Cortex of kidney (tissue), 1 donor: ENCODE measurements around the gene SH3RF3.
"Not testable (repeated sequence)": the region's sequence is repeated elsewhere in the genome, so short reads cannot be mapped to it uniquely, and the experiment has no call there.

Experiments used
- DNase-seq: peaks from one replicate; lab custom pipeline; 2025; lab: John Stamatoyannopoulos, UW

The SH3RF3 gene

DNA sequence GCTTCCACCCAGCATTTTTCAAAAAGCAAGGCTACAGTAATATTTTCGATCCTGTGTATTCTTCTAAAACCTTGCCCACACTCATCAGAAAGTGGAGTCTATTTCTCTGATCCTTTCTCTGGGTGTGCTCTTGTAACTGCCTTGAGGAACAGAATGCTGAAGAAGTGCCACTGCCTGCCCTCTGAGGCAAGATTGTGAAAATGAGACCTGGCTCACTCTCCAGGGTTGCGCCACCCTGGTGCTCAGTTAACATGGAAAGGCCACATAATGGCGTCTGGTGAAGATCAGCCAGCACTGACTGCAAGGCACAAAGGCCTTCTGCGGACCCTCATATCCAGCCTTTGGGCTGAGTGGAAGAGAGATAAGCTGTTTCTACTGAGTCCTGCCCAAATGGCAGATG is 11.2 kb upstream of the SH3RF3 start:
- no peak for DNase-seq

DNA sequence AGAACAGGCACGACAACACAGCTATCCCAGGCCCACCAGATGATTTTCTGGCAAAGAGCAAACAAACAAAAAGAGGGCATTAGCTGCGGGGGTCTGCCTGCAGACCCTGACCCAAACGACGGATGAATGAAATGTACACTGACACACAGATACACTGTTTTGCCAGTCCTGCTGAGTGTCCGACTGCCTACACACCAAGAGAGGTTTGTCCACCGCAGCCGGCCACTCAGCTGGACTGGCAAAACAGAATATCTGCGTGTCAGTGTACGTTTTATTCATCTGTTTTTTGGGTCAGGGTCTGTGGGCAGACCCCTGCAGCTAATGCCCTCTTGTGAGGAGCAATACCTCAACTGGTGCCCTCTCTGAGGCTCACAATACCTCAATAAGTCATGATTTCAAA is 10.7 kb upstream of the SH3RF3 start:
- no peak for DNase-seq

DNA sequence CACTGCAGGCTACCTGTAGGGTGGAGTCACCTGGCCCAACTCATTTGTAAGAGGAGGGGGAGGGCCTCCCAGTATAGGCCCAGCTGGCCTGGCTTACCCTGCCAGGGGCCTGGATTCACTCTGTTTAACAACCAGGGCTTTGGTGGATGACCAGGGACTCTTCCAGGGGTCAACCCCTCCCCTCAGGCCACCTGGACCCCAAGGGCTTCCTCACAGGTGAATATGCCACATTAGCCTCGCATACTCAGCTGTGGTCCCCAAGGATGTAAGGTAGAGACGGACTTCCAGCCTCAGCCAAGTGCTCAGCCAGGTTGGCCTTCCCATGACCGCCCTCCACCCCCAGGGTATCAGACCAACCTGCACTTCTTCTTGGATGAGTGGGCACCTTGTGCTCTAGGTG is 8.8 kb upstream of the SH3RF3 start:
- DNase-seq, result no peak

DNA sequence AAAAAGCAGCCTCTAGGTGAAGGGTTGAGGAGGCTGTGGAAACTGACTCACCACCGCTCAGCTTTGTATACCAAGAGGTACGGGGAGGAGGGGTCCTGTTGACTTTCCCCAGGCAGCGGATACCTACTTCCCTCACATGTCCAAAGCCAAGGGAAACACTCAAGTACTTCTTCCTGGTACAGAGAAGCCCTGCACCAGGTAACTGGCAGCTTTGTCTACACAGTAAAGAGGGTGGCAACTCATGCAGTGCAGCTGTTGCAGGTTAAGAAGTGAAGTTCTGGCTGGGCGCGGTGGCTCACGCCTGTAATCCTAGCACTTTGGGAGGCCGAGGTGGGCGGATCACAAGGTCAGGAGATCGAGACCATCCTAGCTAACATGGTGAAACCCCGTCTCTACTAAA is 8.3 kb upstream of the SH3RF3 start:
- DNase-seq, result not testable (repeated sequence)

DNA sequence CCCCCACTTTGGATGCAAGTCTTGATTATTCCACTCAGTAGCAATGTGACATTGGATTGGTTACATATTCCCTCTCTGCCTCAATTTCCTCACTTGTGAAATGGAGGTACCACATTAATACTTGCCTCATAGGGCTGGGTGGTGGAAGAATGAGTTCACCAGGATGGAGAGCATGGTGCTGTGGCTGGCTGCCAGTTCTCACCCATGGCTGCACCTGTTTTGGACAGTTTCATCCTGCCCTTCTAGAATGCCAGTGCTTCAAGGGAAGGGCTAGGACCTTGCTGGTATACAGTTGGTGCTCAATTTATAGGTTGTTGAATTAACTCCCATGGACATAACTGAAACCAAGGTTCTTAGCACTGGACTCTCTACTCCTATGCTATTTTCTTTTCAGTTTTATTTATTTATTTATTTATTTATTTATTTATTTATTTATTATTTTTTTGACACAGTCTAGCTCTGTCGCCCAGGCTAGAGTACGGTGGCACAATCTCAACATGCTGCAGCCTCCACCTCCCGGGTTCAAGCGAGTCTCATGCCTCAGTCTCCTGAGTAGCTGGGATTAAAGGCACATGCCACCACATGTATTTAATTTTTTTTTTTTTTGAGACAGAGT is 5.3 kb upstream of the SH3RF3 start:
- no peak for DNase-seq

DNA sequence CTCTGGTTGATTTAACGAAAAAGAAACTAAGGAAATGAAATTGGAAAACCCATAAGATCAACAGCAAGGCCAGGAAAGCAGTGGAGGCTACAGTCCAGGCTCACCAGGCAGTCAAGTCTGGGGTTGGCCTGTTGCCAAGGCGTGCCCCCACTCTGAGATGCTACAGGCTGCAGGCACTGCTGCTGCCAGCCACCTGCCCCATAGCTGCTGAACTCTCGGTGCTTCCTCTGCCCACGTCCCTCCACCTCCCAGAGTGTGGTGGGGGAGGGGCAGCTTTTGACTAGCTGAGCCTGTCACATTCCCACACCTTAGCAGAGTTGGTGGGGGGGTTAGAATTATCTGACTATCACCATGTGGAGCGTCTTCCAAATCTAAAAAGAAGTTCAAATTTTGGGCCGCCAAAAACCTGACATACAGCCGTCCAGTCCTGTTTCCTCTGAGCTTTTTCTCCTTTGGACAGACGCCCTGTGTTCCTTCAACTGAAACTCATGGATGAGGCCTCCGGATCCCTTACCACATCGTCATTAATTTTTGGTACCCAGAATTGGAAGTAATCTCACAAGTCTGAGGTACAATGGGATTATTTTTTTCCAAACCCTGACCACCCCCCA is 3.9 kb upstream of the SH3RF3 start:
- DNase-seq, result no peak

DNA sequence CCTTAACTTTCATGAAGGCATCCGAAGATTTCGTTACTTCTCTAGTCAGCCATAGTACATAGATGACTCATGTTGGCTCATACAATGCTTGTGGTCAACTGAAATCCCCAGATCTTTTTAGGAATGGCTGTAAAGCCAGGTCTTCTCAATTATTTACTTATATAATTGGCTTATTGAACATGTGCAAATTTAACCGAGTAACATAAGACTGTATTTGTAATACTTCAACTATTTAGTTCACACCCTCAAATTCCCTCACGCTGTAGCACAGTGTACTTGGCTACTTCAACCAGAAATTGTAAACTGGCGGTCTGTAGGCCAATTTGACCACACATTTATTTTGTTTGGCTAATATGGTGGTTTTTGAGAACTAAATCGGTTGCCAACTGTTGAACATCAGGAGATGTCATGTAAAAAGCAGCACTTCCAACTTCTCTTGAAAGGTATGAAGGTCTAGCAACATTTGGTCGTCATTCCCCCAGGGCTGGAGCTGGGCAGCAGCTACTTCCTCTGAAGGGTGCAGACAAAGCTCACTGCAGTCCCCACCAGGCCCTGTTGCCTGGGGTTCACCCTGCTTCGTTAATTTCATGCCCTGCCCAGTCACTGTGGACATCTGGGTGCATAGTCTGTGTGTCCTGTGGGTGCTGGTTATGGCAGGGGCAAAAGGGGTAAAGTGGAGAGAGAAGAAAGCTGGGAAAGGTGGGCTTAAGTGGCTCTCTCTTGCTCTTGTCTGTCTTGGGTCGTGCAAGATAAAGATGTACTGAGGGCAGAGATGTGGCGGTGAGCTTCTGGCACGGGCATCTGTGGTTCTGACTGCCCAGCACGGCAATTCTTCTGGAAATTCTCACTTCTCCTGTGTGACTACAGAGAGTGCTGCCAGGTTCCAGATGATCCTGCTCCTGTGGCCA is 3.2 kb upstream of the SH3RF3 start:
- no peak for DNase-seq

DNA sequence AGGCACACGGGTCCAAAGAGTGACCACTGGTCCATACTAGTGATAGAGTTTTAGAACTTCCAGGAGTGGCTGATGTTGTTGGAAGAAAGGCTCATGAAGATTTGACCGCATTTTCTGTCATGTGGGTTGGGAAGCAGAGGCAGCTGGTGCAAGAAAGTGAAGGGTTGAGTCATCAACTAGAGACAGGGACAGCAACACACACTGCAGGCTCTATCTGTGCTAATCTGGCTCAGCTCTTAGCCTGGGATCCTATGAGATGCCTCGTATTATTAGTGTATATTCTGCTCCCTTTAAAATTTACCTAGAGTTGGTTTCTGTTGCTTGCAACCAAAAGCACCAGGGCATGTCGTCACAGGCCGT is 2.5 kb upstream of the SH3RF3 start:
- no peak for DNase-seq

DNA sequence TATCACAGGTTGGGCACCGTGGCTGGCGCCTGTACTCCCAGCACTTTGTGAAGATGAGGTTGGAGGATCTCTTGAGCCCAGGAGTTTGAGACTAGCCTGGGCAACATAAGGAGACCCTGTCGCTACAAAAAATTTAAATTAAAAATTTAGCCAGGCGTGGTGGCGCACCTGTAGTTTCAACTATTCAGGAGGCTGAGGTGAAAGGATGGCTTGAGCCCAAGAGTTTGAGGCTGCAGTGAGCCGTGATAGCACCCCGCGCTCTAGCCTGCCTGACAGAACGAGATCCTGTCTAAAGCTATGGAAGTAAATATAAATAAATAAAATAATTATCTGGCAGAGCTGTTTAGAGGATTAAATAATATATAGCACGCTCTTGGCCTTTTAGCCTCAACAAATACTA is 1.4 kb upstream of the SH3RF3 start:
- DNase-seq, result no peak

DNA sequence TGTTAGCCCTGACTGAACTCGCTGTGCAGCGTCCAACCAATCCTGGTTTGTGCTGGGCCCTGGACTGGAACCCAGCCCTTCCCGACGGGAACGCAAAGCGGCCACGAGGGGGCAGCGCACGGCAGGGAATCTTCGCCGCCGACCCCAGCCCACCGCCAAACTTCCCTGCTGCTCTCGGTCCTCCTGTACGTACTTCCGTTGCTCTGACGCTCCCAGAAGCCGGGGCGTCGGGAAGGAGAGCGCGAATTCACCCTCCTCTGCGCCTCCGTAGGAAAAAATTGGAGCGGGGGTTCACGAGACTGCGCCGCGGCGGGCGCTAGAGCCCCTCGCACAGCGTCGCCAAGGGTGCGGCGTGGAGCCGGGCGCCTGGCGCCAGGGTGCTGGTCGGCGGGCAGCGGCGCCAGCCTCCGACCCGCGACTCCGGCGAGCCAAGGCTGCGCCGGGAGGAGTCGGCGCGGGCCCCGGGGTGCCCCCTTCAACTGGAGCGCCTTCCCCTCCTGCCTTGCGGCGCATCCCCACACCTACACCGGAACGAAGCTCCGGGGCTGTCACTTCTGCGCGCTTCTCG is 873 bp upstream of the SH3RF3 start:
- no peak for DNase-seq

DNA sequence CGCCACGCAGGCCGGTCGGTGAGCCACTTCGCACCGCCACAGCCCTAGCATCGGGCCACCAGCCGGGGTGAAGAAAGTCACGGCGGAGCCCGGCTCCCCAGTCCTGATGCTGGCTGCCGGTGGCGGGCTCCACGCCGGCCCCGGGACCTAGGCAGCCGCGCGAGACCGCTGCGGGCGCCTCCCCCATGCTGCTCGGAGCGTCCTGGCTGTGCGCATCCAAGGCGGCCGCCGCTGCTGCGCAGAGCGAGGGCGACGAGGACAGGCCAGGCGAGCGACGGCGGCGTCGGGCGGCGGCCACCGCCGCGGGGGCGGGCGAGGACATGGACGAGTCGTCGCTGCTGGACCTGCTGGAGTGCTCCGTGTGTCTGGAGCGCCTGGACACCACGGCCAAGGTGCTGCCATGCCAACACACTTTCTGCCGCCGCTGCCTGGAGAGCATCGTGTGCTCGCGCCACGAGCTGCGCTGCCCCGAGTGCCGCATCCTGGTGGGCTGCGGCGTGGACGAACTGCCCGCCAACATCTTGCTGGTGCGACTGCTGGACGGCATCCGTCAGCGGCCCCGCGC is 433 bp downstream of the SH3RF3 start:
- DNase-seq, result no peak

DNA sequence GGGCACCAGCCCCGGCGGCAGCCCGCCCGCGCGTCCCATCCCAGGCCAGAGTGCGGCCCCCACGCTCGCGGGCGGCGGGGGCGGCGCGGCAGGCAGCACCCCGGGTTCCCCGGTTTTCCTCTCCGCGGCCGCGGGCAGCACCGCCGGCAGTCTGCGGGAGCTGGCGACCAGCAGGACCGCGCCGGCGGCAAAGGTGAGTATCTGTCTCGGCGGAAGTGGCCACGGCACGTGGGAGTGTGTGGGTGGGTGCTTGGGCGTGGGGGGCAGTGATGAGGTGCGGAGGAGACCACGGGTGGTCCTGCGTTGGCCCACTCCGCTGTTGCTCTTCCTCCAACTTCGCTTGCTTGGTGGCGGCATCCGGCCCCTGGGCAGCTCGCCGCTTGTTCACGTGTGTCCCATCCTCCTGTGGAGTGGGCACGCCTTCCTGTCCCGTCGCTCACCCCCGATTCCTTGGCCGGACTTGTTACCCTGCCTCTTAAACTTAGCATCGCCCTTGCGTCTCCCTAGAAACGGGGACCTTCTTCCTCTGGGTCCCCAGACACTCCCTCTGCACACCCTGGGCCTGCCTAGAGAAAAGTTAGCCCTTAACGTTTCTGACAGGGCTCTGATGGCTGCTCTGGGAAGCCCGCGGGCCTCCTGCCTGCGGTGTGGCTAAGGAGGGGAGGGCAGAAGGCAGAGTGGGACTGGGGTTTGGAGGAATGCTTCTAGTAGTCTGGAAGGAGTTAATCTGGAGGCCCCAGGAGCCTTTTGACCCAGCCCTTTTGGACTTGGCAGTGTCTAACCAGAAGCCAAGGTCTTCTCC is 1.1 kb downstream of the SH3RF3 start:
- no peak for DNase-seq

DNA sequence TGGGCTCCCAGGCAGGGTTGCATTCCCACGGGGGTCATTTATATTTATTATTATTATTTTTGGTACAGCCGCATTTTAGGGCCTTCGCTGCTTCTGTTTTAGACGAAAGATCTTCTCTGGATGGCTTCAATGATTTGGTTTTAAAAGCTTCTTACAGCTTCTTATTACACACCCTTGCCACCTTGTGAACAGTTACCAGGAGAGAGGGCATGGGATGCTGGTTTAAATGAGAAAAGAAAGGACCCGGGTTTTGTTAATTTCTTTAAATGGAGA is 1.7 kb downstream of the SH3RF3 start:
- no peak for DNase-seq

DNA sequence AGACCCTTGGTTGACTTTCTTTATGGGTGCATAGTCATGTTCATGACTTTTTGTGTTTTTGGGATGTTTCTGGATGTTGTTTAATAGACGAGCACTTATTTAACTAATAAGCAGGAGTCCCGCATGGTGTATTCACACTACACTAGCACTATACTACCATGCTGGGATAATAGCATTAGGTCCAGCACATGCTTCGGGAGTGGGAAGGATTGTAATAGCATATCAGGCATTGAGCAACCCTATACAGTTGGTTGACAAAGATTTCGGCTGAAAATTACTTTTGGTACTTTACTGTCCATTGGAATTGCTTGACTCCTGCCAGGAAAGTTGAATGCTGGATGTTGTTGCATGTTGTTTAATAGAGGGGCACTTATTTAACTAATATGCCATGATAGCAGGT is 2.8 kb downstream of the SH3RF3 start:
- no peak for DNase-seq

DNA sequence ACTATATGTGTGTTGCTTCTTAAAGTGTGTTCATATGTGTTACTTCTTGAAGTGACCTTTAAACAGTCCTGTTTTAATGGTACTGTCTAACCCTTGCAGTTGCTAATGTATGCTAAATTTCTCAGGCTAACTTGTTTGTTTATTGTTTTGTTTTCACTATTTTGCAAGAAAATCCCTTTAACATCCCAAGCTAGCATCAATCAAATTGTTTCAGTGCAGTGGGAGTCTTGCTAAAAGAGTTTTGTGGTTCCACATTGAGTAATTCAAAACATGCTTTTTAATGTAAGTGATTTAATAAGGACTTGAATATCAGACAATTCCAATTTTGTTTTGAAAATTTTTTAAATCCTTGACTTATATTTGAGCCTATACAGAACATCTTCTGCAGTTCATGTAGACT is 3.6 kb downstream of the SH3RF3 start:
- DNase-seq, result no peak

DNA sequence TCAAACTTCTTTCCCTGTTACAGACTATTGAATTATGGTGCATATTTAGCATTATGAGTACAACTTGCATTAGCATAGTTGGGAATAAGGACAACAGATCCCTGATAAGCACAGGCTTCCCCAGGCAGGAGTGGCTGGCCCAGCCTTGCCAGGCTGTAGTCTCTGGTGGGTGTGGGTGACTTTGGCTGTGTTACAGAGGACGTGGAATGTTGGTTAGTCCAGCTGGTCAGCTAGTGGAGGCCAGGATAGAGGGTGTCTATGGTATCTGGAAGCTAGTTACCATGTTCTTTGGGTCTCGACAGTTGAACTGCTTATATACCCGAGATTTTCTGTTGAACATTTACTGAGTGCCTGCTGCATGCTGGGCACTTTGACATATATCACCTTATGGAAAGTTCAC is 4.7 kb downstream of the SH3RF3 start:
- DNase-seq, result no peak

DNA sequence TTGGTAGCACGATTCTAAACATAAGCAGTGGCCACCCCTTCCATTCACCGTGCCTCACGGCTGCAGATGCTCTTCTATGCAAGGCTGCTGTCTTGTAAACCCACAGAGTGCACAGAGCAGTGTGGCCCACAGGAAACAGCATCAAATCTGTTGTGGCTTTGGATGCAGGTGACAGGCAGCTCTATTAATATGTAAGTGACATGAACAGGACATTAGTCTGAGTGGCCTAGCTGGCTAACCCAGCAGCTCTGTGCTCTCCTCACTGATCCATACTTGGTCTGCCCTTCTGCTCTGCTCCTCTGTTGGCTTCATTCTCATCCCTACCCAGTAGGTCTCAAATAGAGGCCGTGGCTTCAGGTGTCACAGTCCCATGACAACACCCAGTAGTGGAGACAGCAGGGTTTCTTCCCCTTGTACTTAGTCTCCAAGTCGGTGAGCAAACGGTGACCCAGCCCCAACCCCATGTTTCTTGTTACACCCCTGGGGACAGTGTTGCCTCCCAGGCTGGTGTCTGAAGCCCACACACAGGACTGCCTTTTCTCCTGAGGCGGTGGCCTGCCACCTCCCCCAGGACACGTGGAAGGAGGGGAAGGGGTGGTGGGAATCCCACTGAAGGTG is 5.8 kb downstream of the SH3RF3 start:
- DNase-seq, result no peak

DNA sequence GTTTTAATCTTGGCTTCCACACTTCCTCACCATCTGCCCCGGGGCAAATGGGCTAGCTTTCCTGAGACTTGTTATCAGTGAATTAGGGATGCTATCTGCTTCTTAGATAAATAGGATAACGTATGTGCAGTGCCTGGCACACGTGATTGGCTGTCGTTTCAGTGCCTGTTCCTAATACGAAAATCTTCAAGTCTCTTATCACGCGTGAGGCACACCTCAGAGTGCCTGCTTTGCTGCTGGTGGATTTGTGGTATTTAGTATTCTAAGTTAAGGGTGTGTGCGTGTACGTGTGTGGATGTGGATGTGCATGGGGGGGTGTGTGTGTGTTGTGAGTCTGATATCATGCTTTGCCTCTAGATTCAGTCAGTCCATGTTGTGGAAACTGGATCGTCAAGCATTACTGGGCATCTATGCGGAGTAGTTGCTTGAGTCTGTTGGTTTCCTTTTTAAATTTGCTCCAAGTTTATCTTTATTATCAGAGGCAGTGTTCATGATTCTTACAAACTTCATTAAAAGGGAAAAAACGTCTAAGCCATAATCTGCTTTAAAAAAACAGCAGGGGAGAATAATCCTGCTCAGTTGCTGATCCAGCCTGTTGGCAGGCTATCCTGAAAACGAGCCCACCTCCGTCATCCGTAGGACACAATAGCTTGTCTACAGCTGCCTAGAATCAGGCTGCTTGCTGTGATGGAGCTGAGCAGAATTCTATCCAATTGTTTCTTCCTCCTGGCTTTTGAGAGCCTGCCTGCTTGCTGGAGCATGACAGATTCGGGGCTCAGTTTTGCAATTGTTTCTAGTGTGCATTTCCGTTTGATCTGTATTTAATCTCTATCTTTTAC is 6.6 kb downstream of the SH3RF3 start:
- no peak for DNase-seq

DNA sequence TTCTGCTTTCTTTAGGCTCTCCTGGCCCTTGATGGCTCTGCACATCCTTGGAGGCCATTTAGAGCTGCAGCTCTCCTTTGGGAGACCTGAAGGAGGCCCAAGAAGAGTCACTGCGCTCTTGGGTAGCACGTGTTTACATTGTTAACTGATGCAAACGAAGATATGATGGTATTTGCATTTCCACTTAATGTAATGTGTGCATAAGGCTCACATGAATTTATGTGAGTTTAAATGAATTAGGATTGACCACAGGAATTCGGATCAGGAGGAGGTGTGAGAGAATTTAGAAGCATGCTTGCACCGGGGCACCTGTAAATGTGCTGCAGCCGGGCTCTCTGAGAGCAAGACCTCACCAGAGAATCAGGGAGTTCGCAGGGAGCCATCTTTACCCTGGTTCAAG is 7.5 kb downstream of the SH3RF3 start:
- DNase-seq, result no peak

DNA sequence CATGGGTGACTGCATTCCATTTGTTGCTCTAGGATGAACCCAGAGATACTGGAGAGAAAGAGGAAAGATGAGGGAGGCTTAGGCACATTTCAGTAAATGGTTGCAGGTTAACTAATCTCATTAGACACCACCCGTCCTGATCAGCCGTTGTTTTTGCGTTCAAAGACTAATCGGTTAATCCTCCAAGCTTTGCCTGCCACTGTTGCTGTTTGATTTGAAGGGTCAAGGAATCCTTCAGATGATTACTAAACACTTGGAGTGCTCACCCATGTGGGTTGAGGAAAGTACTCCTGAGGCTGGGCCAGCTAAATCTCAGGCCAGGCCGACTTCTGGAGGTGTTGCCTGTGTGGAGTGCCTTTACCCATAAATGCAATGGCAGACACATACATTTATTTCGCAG is 8.6 kb downstream of the SH3RF3 start:
- no peak for DNase-seq

DNA sequence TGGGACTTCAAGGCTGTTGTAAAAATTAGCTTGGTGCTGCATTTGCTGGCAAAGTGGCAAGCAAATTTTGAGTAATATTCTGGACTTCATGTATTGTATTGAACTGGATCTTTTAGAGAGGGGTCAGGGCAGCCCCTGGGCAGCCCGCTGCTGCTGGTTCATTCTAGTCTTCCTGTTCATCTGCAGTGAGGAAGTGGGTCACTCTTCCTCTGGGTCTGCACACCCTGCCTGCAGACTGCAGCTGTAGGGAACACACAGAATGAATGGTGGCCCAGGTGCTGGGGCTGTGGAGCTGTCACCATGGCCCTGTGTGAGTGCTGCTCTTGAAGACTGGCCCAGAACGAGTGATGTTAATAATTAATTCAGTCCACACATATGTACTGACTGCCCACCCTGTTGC is 9.4 kb downstream of the SH3RF3 start:
- no peak for DNase-seq
